HUES6 (cell line): ENCODE measurements around the gene KRTAP22-2.

Experiments
- H3K27ac ChIP-seq: 2 replicates; pipeline ENCODE4 v1.7.0; 2013; ENCODE audit warnings: low read depth, mild to moderate bottlenecking, low read length, inconsistent platforms
- H3K27me3 ChIP-seq: 2 replicates; pipeline ENCODE4 v1.6.1; 2013; ENCODE audit warnings: low read length; ENCODE audit not compliant: control insufficient read depth, insufficient read depth
- H3K36me3 ChIP-seq: 2 replicates; pipeline ENCODE4 v1.6.1; 2013; ENCODE audit warnings: low read length; ENCODE audit not compliant: control insufficient read depth, insufficient read depth
- H3K4me1 ChIP-seq: 2 replicates; pipeline ENCODE4 v1.6.1; 2013; ENCODE audit warnings: low read length; ENCODE audit not compliant: control insufficient read depth, insufficient read depth
- H3K4me3 ChIP-seq: 2 replicates; pipeline ENCODE4 v1.5.1; 2013; ENCODE audit warnings: low read depth, low read length
- H3K9ac ChIP-seq: one replicate; pipeline ENCODE4 v1.6.1; 2013; ENCODE audit warnings: mild to moderate bottlenecking, low read length
- H3K9me3 ChIP-seq: 2 replicates; pipeline ENCODE4 v1.6.1; 2013; ENCODE audit warnings: low read depth, low read length; ENCODE audit not compliant: control insufficient read depth, insufficient read depth

The KRTAP22-2 gene

DNA sequence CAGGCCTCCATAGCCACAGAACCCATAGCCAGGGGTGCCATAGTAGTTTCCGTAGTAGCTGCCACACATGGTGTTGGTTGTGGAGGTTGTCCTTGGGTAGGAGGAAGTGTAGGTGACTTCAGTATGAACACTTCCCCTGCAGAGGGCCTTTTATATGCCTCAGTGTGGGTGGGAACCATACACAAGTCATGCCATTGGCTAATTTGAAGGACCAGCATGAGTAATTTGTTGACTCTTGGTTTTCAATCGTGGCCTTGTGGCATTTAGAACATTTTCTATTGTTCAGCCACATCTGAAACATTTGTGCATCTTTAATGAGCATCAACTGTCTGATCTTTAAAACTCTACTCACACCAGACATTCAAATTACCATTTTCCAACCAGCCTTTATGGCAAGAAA lies 23.6 kb upstream of the KRTAP22-2 start, which contains the start of gene KRTAP6-1:
Gene KRTAP6-1 (minus strand): TSS at position 95 of the 400 bp plus-strand sequence. CDS start 26 bp downstream, at position 69.
- H3K4me1 ChIP-seq, result no peaks in the 10 kb centered on the region
- no peak within 1 kb of the TSS for H3K9ac ChIP-seq
- no peaks in the 10 kb centered on the region for H3K27me3 ChIP-seq
- H3K4me3 ChIP-seq, result no peak within 1 kb of the TSS
- H3K36me3 ChIP-seq, result no peaks in the 10 kb centered on the region
- no peak within 1 kb of the TSS for H3K27ac ChIP-seq
- H3K9me3 ChIP-seq, result peaks cover 2% of the 10 kb centered on the region; the same call in 1 of the 2 replicates

GRCh38 chr21:30612132-30612531 lies 21.9 kb upstream of the KRTAP22-2 start:
- H3K27ac ChIP-seq, result no peak overlapping the region
- H3K27me3 ChIP-seq, result no peaks in the 10 kb centered on the region
- H3K4me1 ChIP-seq, result no peaks in the 10 kb centered on the region
- no peak overlapping the region for H3K4me3 ChIP-seq
- H3K9me3 ChIP-seq, result peaks cover 2% of the 10 kb centered on the region; the same call in 1 of the 2 replicates
- no peaks in the 10 kb centered on the region for H3K36me3 ChIP-seq
- H3K9ac ChIP-seq, result no peak overlapping the region

DNA sequence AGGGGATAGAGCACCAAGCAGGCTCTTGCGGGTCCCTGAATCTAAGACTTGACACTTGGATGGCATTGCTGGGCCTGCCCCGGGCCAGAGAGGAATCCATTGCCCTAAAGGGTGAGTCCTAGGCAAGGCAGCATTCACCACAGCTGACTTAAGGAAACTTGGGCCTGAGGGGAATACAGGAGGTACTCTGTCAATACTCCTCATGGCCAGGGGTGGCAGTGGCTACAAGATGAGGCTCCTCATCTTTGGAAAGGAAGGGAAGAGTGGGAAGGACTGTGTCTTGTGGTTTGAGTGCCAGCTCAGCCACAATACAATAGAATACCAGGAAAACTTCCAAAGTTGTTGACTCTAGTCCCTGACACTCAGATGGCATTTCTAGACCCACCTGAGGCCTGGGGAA lies 15.8 kb upstream of the KRTAP22-2 start:
- Histone ChIP-seq H3K4me3 (no peak overlapping the region), H3K27ac (no peak overlapping the region), H3K36me3 (no peaks in the 10 kb centered on the region), H3K4me1 (no peaks in the 10 kb centered on the region), H3K27me3 (no peaks in the 10 kb centered on the region), H3K9ac (no peak overlapping the region), H3K9me3 (no peaks in the 10 kb centered on the region)

DNA sequence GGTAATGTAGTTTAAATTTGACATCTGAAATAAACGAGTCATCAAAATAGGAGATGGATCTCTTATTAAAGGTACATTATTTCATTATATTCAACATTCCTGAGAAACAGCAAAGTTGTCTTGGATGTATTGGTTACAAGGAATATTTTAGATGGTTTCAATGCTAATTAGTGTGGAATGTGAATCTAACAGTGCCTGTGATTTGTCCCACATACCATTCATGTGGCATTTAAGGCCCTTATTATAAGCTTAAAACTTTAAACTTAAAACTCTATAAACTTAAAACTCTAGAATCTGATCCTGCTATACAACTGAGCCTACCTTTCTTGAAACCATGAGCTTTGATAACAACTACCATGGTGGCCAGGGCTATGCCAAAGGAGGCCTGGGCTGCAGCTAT lies 10.6 kb upstream of the KRTAP22-2 start, which contains the start of gene KRTAP22-1:
Gene KRTAP22-1 (plus strand): TSS at position 301 of the 400 bp plus-strand sequence.
- H3K4me1 ChIP-seq, result no peaks in the 10 kb centered on the region
- no peaks in the 10 kb centered on the region for H3K27me3 ChIP-seq
- no peak within 1 kb of the TSS for H3K9ac ChIP-seq
- H3K4me3 ChIP-seq, result no peak within 1 kb of the TSS
- no peaks in the 10 kb centered on the region for H3K36me3 ChIP-seq
- H3K9me3 ChIP-seq, result no peaks in the 10 kb centered on the region
- no peak within 1 kb of the TSS for H3K27ac ChIP-seq

DNA sequence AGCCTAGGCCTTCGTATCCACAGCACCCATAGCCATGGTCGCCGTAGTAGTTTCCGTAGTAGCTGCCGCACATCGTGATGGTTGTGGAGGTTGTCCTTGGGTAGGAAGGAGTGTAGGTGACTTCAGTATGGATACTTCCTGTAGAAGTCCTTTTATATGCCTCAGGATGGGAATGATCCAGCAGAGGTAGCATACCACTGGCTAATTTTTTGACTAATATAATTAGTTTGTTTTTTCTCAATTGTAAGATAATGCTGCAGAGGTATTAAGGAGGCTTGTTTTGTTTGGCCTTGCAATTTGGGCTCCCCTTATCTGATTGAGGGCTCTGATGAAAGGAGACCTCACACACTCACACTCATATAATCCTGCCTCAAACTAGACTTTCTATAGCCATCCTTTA lies 8.6 kb upstream of the KRTAP22-2 start, which contains the start of gene KRTAP6-2:
Gene KRTAP6-2 (minus strand): TSS at position 101 of the 400 bp plus-strand sequence. CDS start 28 bp downstream, at position 73.
- no peaks in the 10 kb centered on the region for H3K27me3 ChIP-seq
- no peak within 1 kb of the TSS for H3K4me3 ChIP-seq
- H3K9me3 ChIP-seq, result no peaks in the 10 kb centered on the region
- H3K36me3 ChIP-seq, result no peaks in the 10 kb centered on the region
- no peaks in the 10 kb centered on the region for H3K4me1 ChIP-seq
- H3K9ac ChIP-seq, result no peak within 1 kb of the TSS
- no peak within 1 kb of the TSS for H3K27ac ChIP-seq

GRCh38 chr21:30592140-30592539 lies 1.9 kb upstream of the KRTAP22-2 start, which contains the start of gene KRTAP6-3:
Gene KRTAP6-3, plus strand, starts transcription at chr21:30592440. Its CDS starts 6 bp downstream, at chr21:30592446.
- no peaks in the 10 kb centered on the region for H3K9me3 ChIP-seq
- no peaks in the 10 kb centered on the region for H3K36me3 ChIP-seq
- no peak within 1 kb of the TSS for H3K4me3 ChIP-seq
- H3K27ac ChIP-seq, result no peak within 1 kb of the TSS
- H3K4me1 ChIP-seq, result no peaks in the 10 kb centered on the region
- no peaks in the 10 kb centered on the region for H3K27me3 ChIP-seq
- no peak within 1 kb of the TSS for H3K9ac ChIP-seq

GRCh38 chr21:30582870-30583269 lies 7.3 kb downstream of the KRTAP22-2 start:
- no peaks in the 10 kb centered on the region for H3K4me1 ChIP-seq
- no peak overlapping the region for H3K4me3 ChIP-seq
- no peak overlapping the region for H3K27ac ChIP-seq
- H3K36me3 ChIP-seq, result no peaks in the 10 kb centered on the region
- H3K9me3 ChIP-seq, result no peaks in the 10 kb centered on the region
- no peaks in the 10 kb centered on the region for H3K27me3 ChIP-seq
- no peak overlapping the region for H3K9ac ChIP-seq

DNA sequence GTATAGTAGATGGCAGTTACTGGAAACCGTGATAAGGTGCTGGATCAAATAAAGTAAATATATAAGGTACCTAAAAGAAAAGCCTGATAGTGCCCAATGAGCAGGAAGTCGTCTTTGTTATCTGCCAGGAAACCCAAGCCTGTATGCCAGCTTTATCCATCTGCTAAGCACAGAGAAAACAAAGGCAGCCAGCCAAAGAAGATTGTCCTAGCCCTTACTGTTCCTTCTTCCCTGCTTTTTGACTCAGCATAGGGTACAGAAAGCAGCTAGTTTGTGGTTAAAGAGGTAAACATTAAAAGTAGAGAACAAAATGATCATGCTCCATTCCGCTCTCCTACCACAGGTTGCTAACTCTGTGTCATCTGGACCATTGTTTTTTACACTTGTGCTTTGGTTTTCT lies 10.1 kb downstream of the KRTAP22-2 start:
- Histone ChIP-seq H3K9me3 (no peaks in the 10 kb centered on the region), H3K27me3 (no peaks in the 10 kb centered on the region), H3K4me1 (no peaks in the 10 kb centered on the region), H3K9ac (no peak overlapping the region), H3K27ac (no peak overlapping the region), H3K4me3 (no peak overlapping the region), H3K36me3 (no peaks in the 10 kb centered on the region)

DNA sequence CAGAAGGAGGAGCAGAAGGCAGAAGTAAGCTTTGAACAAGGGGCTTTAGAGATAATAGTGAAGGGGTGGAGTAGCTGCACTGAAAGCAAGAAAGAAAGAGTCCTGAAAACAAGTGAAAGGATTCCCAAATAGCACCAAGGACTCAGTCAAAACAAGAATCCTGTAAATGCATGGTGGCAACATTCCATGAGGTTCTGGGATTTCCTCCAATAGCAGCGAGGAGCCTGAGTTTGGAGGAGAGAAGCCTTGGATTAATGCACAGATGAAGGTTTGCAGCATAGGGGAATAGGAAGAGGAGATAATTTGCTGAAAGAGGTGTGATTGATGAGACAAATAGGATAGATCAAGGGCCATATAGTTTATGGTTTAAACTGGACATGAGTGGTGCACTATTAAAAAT lies 10.9 kb downstream of the KRTAP22-2 start:
- Histone ChIP-seq H3K9ac (no peak overlapping the region), H3K9me3 (no peaks in the 10 kb centered on the region), H3K27me3 (no peaks in the 10 kb centered on the region), H3K4me1 (no peaks in the 10 kb centered on the region), H3K36me3 (no peaks in the 10 kb centered on the region), H3K27ac (no peak overlapping the region), H3K4me3 (no peak overlapping the region)

DNA sequence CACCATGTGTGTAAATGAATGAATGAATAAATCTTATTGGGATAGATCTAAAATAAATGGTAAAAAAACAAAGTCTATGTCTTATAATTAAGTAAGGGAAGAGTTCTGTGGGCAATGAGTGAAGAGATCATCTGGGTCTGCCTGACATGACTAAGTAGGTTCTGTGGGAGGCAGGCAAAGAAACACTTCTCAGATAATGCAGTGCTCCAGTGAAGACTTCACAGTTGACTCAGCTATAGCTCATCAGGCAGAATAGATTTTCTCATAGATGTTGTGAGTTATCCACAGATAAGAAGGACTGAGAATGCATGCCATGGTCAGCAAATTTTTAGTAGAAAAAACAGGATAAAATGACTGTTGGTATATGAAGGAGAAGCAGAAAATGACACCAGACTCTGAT lies 12.4 kb downstream of the KRTAP22-2 start:
- no peak overlapping the region for H3K27ac ChIP-seq
- no peaks in the 10 kb centered on the region for H3K4me1 ChIP-seq
- H3K9ac ChIP-seq, result no peak overlapping the region
- H3K9me3 ChIP-seq, result no peaks in the 10 kb centered on the region
- no peaks in the 10 kb centered on the region for H3K27me3 ChIP-seq
- H3K36me3 ChIP-seq, result no peaks in the 10 kb centered on the region
- H3K4me3 ChIP-seq, result no peak overlapping the region

GRCh38 chr21:30567617-30568016 lies 22.6 kb downstream of the KRTAP22-2 start:
- no peak overlapping the region for H3K4me3 ChIP-seq
- H3K4me1 ChIP-seq, result no peaks in the 10 kb centered on the region
- no peaks in the 10 kb centered on the region for H3K27me3 ChIP-seq
- no peaks in the 10 kb centered on the region for H3K9me3 ChIP-seq
- H3K36me3 ChIP-seq, result no peaks in the 10 kb centered on the region
- H3K9ac ChIP-seq, result no peak overlapping the region
- H3K27ac ChIP-seq, result no peak overlapping the region
